Pancreas (tissue), 10 donors: ENCODE data around the gene CDR2L. TPM values are rescaled to one million over a fixed set of nuclear protein-coding genes. Genes with fewer than 3 reads are reported as not detected.

Experiments
- ATAC-seq, 4 donors: fragments of 200-7000 bp; cut with Tn5 transposase; one replicate each; pipeline versions ENCODE4 v1.8.0 to v1.9.1; 2020; ENCODE audit warnings: mild to moderate bottlenecking in 4 of 4, moderate library complexity in 4 of 4
- DNase-seq, 6 donors: peaks; one replicate each; pipeline ENCODE4 v3.0.0-alpha.2; 2020
- FAIRE-seq: peaks from 2 replicates; lab custom pipeline; 2012; peaks lifted over from hg19 to GRCh38; lab: Jason Lieb, UNC
- H3K27ac ChIP-seq, 4 donors: fragments of 200-600 bp; sonication (generic); 1 replicate in 3 of 4; 2 replicates in 1 of 4; pipeline versions ENCODE4 v1.5.0 to v1.8.0; 2020
- H3K27me3 ChIP-seq, 4 donors: fragments of 200-600 bp; one replicate each; pipeline ENCODE4 v1.8.0; 2021
- H3K36me3 ChIP-seq, 3 donors: fragments of 200-600 bp; sonication (generic) in 1 of 3; one replicate each; pipeline versions ENCODE4 v1.5.0 to v1.8.0; 2020 to 2021
- H3K4me1 ChIP-seq, 3 donors: fragments of 200-600 bp; one replicate each; pipeline ENCODE4 v1.8.0; 2021
- H3K4me3 ChIP-seq, 4 donors: fragments of 200-600 bp; sonication (generic) in 2 of 4; one replicate each; pipeline versions ENCODE4 v1.5.0 to v1.8.0; 2020 to 2021
- H3K9me3 ChIP-seq, 4 donors: fragments of 200-600 bp; one replicate each; pipeline ENCODE4 v1.8.0; 2021
- WGBS, 2 donors: extraction: QIAGEN DNeasy Blood & Tissue Kit; methylation state at CpG; one replicate each; pipeline ENCODE4 v1.1.7; 2013; 5-methylcytosine and 5-hydroxymethylcytosine counted together
- intact Hi-C, 3 donors: fragments of 100-400 bp; cut with DNase I; formaldehyde crosslinking; loops; one replicate each; pipeline versions ENCODE4 v1.11.1 to v1.14.2; 2022
- polyA plus RNA-seq, 2 donors: library from polyadenylated mRNA; stranded (reverse); fragments of 200-250 nt; gene quantifications; one replicate each; pipeline ENCODE4 v1.2.3, GENCODE V29; 2013
- total RNA-seq, 6 donors: library from RNA; stranded (reverse); fragmentation: NEBNext Ultra II Directional in 4 of 6; extraction: Animal tissue kit (Norgen Biotek cat#: 25700) in 4 of 6; gene quantifications; one replicate each; pipeline versions ENCODE4 v1.2.1 to v1.2.4, GENCODE V29; 2021 to 2023
- TF ChIP-seq, protein P1 (sequence below), 4 donors: fragments of 200-600 bp; sonication (generic) in 3 of 4; IDR thresholded peaks; one replicate each; pipeline versions ENCODE4 v1.5.0 to v1.8.0; 2021; ENCODE audit warnings: antibody characterized with exemption in 4 of 4
- donor health status: healthy with polysubstance abuse.
- donor health status: DM: no; HTN: no; CAD: no; lungs with moderate emphysema.
- donor health status: DM: no; HTN: no; CAD: no.
- donor health status: control.
- donor health status: control.
- donor health status: Bipolar disorder and iron deficiency.
- donor health status: DM: yes; HTN: yes; CAD: no.
- donor health status: DM: no; HTN: no; CAD: no.
- donor health status: DM: no; HTN: no; CAD: no.
- donor health status: DM: yes; HTN: yes; CAD: no.

Gene CDR2L
- total and polyA plus RNA-seq, 8 donors, result 2.3 to 11.2 (median 4.1) TPM

DNA sequence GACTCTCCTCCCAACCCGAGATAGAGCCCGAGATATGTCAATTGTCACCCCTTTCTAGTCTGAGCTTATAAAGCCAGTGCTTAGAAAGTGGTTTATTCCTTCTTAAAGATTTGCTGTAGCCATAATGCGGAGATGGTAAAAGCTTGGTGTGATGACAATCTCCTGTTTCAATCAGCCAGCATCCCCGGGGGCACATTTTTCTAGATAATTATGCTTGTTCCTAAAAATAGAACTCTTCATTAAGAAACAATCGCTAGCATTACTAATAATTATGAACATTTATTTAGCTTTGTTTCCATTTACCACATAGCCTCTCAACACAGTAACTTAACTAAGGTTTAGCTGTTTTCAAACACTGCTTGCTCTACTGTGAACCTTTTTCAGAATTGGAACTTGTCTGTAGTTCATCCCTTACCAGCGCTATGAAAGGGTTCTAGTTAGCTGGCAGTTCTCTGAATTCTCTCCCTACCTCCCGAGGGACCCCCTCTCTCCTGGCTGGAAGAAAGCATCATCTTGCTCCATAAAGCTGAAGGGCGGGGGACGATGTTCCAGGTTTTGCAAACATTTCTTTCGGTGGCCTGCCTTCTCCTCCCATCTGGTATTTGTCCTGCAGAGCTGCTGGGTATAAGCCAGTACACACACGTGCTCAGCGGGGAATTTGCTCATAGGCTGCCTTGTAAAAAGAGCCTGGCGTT lies 24.1 kb downstream of the CDR2L start:
- 38% methylated on average over 13 of the region's 13 CpGs for WGBS, 2 donors
- intact Hi-C loops, result loop anchor here in 1 of 3 donors (10.0 kb wide), 1 partner anchor 47 kb away; no protein-coding TSS in a partner anchor
- peaks cover 11 to 15% (median 12%) of the 10 kb centered on the region in 3 donors for H3K4me1 ChIP-seq
- H3K4me3 ChIP-seq, result peak overlapping the region; percentile 71 to 91 (median 84)
- no peaks in the 10 kb centered on the region for H3K9me3 ChIP-seq
- H3K27me3 ChIP-seq, result no peaks in the 10 kb centered on the region
- ATAC-seq, result peak; percentile 84 to 88 (median 86)
- no peaks in the 10 kb centered on the region for H3K36me3 ChIP-seq
- TF ChIP-seq, protein P1, sequence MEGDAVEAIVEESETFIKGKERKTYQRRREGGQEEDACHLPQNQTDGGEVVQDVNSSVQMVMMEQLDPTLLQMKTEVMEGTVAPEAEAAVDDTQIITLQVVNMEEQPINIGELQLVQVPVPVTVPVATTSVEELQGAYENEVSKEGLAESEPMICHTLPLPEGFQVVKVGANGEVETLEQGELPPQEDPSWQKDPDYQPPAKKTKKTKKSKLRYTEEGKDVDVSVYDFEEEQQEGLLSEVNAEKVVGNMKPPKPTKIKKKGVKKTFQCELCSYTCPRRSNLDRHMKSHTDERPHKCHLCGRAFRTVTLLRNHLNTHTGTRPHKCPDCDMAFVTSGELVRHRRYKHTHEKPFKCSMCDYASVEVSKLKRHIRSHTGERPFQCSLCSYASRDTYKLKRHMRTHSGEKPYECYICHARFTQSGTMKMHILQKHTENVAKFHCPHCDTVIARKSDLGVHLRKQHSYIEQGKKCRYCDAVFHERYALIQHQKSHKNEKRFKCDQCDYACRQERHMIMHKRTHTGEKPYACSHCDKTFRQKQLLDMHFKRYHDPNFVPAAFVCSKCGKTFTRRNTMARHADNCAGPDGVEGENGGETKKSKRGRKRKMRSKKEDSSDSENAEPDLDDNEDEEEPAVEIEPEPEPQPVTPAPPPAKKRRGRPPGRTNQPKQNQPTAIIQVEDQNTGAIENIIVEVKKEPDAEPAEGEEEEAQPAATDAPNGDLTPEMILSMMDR (IDR thresholded peaks at IDR 0.05), result no peak
- H3K27ac ChIP-seq, result peak overlapping the region; percentile 62 to 84 (median 72)
- peak in 4 of 6 donors; percentile 59 to 74 (median 67) for DNase-seq
- no peak for FAIRE-seq

GRCh38 chr17:75012096-75012345 lies 24.6 kb downstream of the CDR2L start:
- intact Hi-C loops, result loop anchor here in 1 of 3 donors (10.0 kb wide), 1 partner anchor 47 kb away; no protein-coding TSS in a partner anchor
- Histone ChIP-seq H3K27ac (peak overlapping the region; percentile 62 to 84 (median 72)), H3K36me3 (no peaks in the 10 kb centered on the region), H3K27me3 (no peaks in the 10 kb centered on the region), H3K4me3 (peak overlapping the region; percentile 71 to 91 (median 84)), H3K4me1 (peaks cover 11 to 15% (median 12%) of the 10 kb centered on the region in 3 donors), H3K9me3 (no peaks in the 10 kb centered on the region)
- 6 to 9% methylated on average over 5 of the region's 5 CpGs for WGBS, 2 donors
- no peak for FAIRE-seq
- TF ChIP-seq, protein P1 (IDR thresholded peaks at IDR 0.05), result no peak
- ATAC-seq, result no peak
- no peak for DNase-seq

GRCh38 chr17:75012346-75013091 lies 25.1 kb downstream of the CDR2L start, which contains the start of gene MRPL58:
Gene MRPL58 (plus strand): TSS chr17:75012670. CDS start chr17:75012687, 17 bp downstream.
- H3K27ac ChIP-seq, result peak within 1 kb of the TSS; percentile 62 to 84 (median 72)
- no peak for FAIRE-seq

GRCh38 chr17:75013092-75013559 lies 25.7 kb downstream of the CDR2L start:
- Histone ChIP-seq H3K4me1 (peaks cover 11 to 15% (median 12%) of the 10 kb centered on the region in 3 donors), H3K4me3 (peak overlapping the region; percentile 71 to 91 (median 84)), H3K27me3 (no peaks in the 10 kb centered on the region), H3K9me3 (no peaks in the 10 kb centered on the region), H3K36me3 (no peaks in the 10 kb centered on the region), H3K27ac (peak overlapping the region; percentile 62 to 84 (median 72))
- TF ChIP-seq, protein P1 (IDR thresholded peaks at IDR 0.05), result no peak
- WGBS, 2 donors, result 1 to 2% methylated on average over 10 of the region's 10 CpGs
- intact Hi-C loops, result loop anchor here in 1 of 3 donors (10.0 kb wide), 1 partner anchor 48 kb away; no protein-coding TSS in a partner anchor
- FAIRE-seq (no peak), ATAC-seq (no peak), DNase-seq (no peak)

More at GRCh38 chr17:75012346-75013091, 25.1 kb downstream of the CDR2L start, which contains the start of gene MRPL58:
- peak; percentile 74 to 93 (median 82) for DNase-seq
- no peaks in the 10 kb centered on the region for H3K9me3 ChIP-seq
- H3K4me1 ChIP-seq, result peaks cover 11 to 15% (median 12%) of the 10 kb centered on the region in 3 donors
- peak; percentile 93 to 97 (median 96) for ATAC-seq
- WGBS, 2 donors, result 0 to 1% methylated on average over 50 to 63 of the region's 63 CpGs
- peak within 1 kb of the TSS; percentile 71 to 91 (median 84) for H3K4me3 ChIP-seq
- H3K36me3 ChIP-seq, result no peaks in the 10 kb centered on the region
- TF ChIP-seq, protein P1 (IDR thresholded peaks at IDR 0.05), result peak in 3 of 4 donors; percentile 28 to 47 (median 43)
- no peaks in the 10 kb centered on the region for H3K27me3 ChIP-seq
- intact Hi-C loops, result loop anchor here in 1 of 3 donors (10.0 kb wide), 1 partner anchor 48 kb away; no protein-coding TSS in a partner anchor
